ENCODE results near the gene COCH.
"Not testable (repeated sequence)": the region's sequence is repeated elsewhere in the genome, so short reads cannot be mapped to it uniquely, and the experiment has no call there.

Gene COCH

GRCh38 chr14:30925254-30925653 lies 50.9 kb downstream of the COCH start:
- DNase-seq (ENCODE audit: low read depth in 2 of 2), result no peak

GRCh38 chr14:30928462-30928861 lies 54.1 kb downstream of the COCH start:
- DNase-seq (ENCODE audit: low read depth in 2 of 2), result no peak

- DNase-seq (ENCODE audit: low read depth in 2 of 2), result not testable (repeated sequence)
These were observed 59.6 kb downstream of the COCH start for GRCh38 chr14:30933937-30934336.

GRCh38 chr14:30935445-30935844 lies 61.1 kb downstream of the COCH start:
- no peak for DNase-seq (ENCODE audit: low read depth in 2 of 2)

GRCh38 chr14:30938617-30939016 lies 64.3 kb downstream of the COCH start:
- DNase-seq (ENCODE audit: low read depth in 2 of 2), result no peak

Measured in fibroblast of skin of left quadriceps (primary cell).